Fibroblast of the aortic adventitia (primary cell): ENCODE measurements around the gene TAF5. TPM values are rescaled to one million over a fixed set of nuclear protein-coding genes. Genes with fewer than 3 reads are reported as not detected.

Source experiments
- DNase-seq: peaks from one replicate; pipeline ENCODE4 v3.0.0-alpha.2; 2010; ENCODE audit warnings: low read depth
- H3K4me3 ChIP-seq: 2 replicates; pipeline ENCODE4 v1.5.1; 2011; ENCODE audit warnings: low read depth, mild to moderate bottlenecking, control low read depth, low read length, moderate library complexity
- total RNA-seq: library from RNA; depleted of rRNA; stranded (reverse); fragments of >200 nt; gene quantifications from 2 replicates; pipeline ENCODE4 v1.2.3, GENCODE V29; 2012; ENCODE audit warnings: low replicate concordance
- TF ChIP-seq, protein P1 (sequence below): IDR thresholded peaks from 2 replicates; pipeline ENCODE4 v1.5.1; 2011; ENCODE audit warnings: mild to moderate bottlenecking, low read length, control low read depth, inconsistent platforms; ENCODE audit not compliant: insufficient read depth

Gene TAF5
- total RNA-seq, 1 donor, result 5.6 TPM

DNA sequence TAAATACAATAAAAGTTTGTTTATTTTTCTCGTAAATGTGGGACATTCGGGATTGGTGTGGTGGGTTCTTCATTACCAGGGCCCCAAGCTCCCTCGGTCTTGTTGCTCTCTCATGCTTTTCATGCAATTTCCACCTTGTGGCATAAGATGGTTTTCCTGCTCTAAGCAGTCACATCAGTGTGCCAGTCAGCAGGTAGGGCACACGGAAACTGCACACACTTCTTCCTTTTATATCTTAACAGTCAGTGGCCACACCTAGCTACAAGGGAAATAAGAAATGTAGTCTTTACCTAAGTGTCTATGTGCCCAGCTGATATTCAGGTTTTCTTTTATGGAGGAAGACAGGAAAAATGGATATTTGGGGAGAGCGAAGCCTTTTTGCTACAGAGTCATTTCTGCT is 6.5 kb downstream of the TAF5 start:
- TF ChIP-seq, protein P1, sequence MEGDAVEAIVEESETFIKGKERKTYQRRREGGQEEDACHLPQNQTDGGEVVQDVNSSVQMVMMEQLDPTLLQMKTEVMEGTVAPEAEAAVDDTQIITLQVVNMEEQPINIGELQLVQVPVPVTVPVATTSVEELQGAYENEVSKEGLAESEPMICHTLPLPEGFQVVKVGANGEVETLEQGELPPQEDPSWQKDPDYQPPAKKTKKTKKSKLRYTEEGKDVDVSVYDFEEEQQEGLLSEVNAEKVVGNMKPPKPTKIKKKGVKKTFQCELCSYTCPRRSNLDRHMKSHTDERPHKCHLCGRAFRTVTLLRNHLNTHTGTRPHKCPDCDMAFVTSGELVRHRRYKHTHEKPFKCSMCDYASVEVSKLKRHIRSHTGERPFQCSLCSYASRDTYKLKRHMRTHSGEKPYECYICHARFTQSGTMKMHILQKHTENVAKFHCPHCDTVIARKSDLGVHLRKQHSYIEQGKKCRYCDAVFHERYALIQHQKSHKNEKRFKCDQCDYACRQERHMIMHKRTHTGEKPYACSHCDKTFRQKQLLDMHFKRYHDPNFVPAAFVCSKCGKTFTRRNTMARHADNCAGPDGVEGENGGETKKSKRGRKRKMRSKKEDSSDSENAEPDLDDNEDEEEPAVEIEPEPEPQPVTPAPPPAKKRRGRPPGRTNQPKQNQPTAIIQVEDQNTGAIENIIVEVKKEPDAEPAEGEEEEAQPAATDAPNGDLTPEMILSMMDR, result no peak
- H3K4me3 ChIP-seq, result no peak overlapping the region
- DNase-seq, result no peak

DNA sequence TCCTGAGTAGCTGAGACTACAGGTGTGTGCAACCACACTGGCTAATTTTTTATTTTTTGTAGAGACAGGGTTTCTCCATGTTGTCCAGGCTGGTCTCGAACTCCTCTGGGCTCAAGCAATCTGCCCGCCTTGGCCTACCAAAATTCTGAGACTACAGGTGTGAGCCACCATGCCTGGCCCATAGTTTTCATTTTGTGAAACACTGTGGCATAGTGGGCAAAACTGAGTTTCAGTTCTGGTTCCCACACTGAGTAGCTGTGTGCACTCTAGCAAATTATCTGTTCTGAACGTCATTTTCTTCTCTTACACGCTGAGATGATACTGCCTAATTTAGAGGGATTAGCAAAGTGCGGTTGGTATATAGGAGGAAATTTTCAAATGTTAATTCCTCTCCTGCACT is 15.0 kb downstream of the TAF5 start:
- TF ChIP-seq, protein P1, result no peak
- no peak overlapping the region for H3K4me3 ChIP-seq
- DNase-seq, result no peak

DNA sequence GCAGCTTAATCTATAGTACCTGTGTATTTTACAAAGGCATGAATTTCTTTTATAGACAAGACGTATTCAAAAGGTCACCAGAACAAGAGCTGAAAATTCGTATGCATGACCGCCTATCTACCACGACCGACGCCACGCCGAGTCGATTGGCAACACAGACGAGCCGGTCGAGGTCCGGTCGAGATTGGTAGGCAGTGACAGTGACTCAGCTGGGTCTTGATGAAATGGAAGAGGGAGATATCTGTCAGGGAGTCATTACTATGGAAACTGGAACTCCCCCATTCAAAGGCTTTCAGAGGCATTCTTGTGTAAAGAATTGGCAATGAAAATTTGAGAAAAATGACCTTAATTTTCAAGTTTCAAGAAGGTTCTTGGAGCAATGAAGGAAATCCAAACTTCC is 26.4 kb downstream of the TAF5 start:
- TF ChIP-seq, protein P1, result no peak
- DNase-seq, result no peak
- no peak overlapping the region for H3K4me3 ChIP-seq

DNA sequence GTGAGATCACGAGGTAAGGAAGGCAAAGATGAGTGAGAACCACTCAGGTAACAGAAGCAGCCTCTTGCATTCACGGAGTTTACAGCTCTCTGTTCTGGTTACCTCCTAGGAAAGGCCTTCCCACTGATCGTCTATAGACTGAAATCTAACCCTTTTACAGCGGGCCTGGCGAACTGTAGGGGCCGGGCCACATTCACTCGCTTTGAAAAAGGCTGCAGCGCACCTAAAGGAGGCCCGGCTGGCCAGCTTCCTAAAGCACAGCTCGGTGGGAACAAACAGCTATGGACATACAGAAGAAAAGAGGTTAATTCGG is 27.9 kb downstream of the TAF5 start:
- peak overlapping the region; percentile 100 for H3K4me3 ChIP-seq
- DNase-seq, result no peak
- TF ChIP-seq, protein P1, result no peak

DNA sequence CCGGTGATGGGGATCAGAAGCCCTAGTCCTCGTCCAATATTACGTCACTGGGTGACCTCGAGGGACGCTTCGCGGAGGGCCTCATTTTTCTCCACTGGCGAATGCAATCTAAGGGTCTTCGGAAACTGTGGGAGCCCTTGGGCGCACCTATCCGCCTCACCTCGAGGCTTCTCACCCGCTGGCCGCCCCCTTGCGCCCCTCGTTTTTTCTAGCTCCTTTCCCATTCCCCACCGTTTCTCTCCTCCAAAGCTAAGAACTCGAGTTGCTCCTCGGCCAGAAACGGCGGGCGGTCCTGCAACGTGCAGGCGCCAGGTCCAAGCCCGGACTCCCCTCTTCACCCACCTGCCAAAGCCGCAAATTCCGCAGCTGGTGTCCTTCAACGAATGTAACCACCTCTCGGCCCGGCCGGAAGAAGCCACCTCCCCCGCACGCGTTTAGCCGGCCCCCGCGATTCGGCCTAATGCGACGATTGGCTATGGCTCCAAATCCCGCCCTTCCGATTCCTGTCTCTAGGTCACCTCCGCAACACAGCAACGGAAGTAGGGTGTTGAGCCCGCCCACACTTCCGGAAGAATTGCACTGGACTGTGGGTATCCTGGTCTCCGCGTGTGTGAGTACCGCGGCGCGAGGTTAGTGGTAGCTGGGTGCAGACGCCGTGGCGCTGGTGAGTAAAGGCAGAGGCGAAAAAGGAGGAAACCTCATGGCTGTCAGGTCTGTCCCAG is 28.5 kb downstream of the TAF5 start, which contains the start of the genes ATP5MK and PDCD11:
TSS of gene ATP5MK (minus strand) at position 409 of the 722 bp plus-strand sequence. CDS start 4,018 bp downstream, outside the sequence.
TSS of gene PDCD11 (plus strand) at position 560 of the 722 bp plus-strand sequence. CDS start 1,801 bp downstream, outside the sequence.
- TF ChIP-seq, protein P1, result peak; percentile 37
- peak within 1 kb of the TSS; percentile 100 for H3K4me3 ChIP-seq
- peak; percentile 97 for DNase-seq

DNA sequence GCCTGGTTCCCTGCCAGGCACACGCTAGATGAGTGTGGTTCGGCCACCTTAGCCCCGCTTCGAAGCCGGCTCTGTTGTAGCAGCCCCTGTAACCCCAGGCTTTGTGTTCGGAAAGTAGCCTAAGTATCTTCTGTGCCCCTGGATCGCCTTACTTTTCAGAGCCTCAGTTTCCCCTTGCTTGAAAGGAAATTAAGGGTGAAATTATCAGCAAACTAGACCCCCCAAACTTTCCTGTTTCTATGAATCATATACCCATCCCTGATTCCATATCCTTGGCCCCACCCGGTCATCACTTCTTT is 29.0 kb downstream of the TAF5 start:
- TF ChIP-seq, protein P1, result no peak
- no peak for DNase-seq
- peak overlapping the region; percentile 100 for H3K4me3 ChIP-seq
